Choroid plexus epithelial cell (primary cell): ENCODE results near the gene SERPINE3.

Experiments used
- DNase-seq: peaks from one replicate; pipeline ENCODE4 v3.0.0-alpha.2; 2010; ENCODE audit warnings: low read depth
- H3K4me3 ChIP-seq: 2 replicates; pipeline ENCODE4 v1.5.1; 2011; ENCODE audit warnings: low read depth, mild to moderate bottlenecking, control low read depth, low read length, moderate library complexity
- TF ChIP-seq, protein P1 (sequence below): conservative IDR thresholded peaks from 2 replicates; pipeline ENCODE4 v1.5.1; 2011; ENCODE audit warnings: low read depth, mild to moderate bottlenecking, control low read depth, inconsistent platforms, low read length, moderate library complexity

SERPINE3 gene

DNA sequence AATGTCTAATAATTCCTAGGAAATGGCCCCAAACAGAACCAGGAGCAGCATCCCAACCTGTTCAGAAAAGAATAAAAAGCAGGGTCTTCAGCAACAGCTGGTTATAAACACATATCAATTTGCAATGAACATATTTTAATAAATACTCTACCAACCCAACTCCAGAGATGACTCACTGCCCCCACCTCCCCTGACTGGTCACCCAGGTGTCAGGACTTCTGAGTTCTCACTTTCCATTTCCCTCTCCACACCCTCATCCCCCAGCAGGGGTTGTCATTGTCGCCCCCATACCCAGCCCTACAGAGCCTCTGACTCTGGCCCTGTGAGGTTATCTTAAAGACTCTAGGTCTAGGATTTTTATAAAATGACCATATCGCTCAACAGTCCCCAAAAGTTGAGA, 6.9 kb downstream of the SERPINE3 start:
- DNase-seq: no peak

DNA sequence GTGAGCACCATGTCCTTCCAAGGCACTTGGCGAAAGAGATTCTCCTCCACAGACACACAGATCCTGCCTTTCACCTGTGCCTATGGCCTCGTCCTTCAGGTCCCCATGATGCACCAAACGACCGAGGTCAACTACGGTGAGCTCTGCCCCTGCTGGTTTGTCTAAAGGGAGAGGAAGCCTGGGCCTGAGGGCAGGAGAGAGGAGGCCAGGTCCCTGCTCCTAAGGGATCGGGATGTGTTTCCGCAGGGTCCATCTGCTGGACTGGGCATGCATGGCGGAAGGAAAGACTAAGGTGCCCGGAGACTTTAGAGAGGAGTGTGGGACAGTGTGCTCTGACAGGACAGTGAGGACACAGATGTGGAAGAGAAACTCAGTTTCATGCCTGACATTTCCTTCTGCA, 7.6 kb downstream of the SERPINE3 start:
- TF ChIP-seq, protein P1, sequence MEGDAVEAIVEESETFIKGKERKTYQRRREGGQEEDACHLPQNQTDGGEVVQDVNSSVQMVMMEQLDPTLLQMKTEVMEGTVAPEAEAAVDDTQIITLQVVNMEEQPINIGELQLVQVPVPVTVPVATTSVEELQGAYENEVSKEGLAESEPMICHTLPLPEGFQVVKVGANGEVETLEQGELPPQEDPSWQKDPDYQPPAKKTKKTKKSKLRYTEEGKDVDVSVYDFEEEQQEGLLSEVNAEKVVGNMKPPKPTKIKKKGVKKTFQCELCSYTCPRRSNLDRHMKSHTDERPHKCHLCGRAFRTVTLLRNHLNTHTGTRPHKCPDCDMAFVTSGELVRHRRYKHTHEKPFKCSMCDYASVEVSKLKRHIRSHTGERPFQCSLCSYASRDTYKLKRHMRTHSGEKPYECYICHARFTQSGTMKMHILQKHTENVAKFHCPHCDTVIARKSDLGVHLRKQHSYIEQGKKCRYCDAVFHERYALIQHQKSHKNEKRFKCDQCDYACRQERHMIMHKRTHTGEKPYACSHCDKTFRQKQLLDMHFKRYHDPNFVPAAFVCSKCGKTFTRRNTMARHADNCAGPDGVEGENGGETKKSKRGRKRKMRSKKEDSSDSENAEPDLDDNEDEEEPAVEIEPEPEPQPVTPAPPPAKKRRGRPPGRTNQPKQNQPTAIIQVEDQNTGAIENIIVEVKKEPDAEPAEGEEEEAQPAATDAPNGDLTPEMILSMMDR: no peak
- DNase-seq: no peak
- H3K4me3 ChIP-seq: no peak overlapping the region

More for the DNA sequence above, 6.9 kb downstream of the SERPINE3 start:
- no peak overlapping the region for H3K4me3 ChIP-seq
- TF ChIP-seq, protein P1: no peak

DNA sequence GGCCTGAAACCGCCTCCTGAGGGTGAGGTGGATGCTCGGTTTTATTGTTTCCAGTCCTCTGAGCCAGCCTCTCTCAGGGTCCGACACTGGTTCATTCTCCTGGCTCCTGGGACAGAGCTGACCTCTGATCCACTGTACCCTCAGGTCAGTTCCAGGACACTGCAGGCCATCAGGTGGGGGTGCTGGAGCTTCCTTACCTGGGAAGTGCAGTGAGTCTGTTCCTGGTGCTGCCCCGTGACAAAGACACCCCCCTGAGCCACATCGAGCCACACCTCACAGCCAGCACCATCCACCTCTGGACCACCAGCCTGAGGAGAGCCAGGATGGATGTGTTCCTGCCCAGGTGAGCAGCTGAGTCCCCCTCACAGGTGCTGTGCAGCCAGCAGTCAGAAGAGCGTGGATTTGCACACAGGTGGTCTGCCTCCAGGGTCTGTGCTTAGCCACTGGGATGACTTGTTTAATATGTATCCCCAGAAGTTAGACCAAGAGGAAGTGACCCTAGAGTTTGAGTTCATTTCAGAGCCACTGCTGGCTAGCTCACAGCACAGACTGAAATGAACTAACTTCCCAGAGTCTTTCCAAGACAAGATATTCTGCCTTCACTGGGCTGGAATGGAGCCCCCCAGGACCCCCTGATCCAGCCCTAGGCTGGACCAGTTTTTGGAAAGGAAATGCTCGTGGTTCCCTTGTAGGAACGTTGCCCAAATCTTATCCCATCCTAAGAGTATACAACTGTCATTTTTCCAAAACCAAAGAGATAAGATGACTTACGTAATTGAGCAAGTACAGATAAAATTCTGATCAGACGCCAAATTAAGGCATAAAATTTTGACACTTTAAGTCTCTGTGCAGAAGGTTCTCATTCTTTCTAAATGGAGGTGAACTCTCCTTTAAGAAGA, 8.8 kb downstream of the SERPINE3 start:
- DNase-seq: no peak
- no peak overlapping the region for H3K4me3 ChIP-seq
- TF ChIP-seq, protein P1: no peak

DNA sequence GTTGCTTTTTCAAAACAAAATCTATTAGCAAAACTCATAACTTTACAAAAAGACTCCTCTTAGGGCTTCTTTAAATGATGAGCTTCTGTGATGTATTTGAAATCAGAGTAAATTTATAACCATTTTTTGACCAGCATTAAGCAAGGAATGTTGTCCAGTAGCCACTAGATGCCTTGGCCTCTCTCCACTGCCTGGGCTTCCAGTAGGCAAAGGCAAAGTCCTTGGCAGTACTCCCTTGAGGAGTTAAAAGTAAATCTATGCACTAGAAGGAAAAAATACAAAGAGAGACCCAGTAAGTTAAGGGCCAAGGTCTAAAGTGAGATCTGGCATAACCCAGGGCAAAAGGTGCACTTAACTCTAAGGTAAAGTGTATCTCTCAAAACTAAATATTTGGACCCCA, 9.5 kb downstream of the SERPINE3 start:
- no peak for DNase-seq
- H3K4me3 ChIP-seq: no peak overlapping the region
- TF ChIP-seq, protein P1: no peak

DNA sequence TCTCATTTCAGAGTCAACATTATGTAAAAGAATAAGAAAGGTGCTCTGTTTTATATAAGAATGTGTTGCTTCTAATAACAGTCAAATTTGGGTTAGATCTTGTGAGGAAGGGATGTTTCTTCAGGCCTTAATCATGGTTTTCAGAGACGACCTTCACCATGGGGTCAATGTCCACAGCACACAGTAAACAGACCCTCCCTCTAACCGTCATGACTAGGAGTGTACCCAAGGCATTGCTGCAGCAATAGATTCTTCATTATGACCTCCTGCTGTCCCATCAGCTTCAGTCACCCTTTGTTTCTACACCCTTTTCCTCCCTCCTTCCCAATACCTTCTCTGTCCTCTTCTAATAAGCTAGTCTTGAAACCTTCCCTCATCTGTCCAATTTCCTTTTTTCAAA, 15.7 kb downstream of the SERPINE3 start:
- no peak overlapping the region for H3K4me3 ChIP-seq

DNA sequence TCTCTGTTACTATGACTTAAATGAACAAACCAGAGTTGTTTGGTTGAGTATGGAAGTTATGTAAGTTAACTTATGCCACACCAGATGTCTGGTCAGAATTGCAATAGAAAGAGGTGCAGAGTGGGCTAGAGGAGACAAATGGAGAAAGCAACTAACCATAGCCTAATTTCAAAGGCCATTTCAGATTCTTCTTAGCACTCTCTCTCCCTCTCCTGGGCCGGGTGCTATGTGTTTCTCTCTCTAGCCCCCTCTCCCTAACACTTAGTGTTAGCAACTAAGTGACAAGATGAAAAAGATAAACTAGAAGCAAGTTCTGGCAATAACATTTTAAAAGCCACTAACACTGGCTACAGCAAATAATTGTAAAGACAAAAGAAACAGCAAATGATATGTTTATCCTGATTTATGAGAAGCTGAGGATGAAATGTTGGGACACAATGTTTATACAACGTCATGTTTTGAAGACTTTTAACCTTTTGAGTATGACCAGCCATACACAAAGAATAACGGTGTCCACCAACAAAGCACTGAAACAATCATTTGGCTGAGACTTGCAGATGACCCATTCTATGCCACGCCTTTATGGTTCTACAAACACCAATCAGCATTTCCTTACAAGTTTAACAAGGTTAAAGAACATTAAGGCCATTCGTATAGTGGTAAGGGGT, 18.6 kb downstream of the SERPINE3 start:
- no peak for DNase-seq
- TF ChIP-seq, protein P1: no peak
- no peak overlapping the region for H3K4me3 ChIP-seq

More for the DNA sequence above, 15.7 kb downstream of the SERPINE3 start:
- TF ChIP-seq, protein P1: no peak
- no peak for DNase-seq

DNA sequence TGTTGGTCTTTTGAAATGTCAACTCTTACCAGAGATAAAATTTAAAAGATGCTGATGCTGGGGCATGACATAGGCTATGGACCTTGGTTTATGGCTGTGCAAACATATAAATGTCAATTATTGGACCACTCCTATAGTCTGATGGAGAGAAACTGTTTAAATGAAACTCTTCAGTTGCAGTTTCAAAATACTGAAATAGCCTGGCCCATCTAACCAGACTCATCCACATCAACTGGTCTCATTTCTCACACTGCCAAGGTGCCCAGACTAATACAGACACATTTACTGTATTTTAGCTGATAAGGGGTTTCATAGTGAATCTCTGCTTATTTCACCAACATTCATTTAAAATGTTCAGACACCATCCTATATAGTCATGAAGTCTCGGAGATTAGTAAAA, 19.9 kb downstream of the SERPINE3 start:
- TF ChIP-seq, protein P1: no peak
- DNase-seq: no peak
- H3K4me3 ChIP-seq: no peak overlapping the region
